WTC11 (cell line): ENCODE results near the gene MSANTD1. TPM values are rescaled to one million over a fixed set of nuclear protein-coding genes. Genes with fewer than 3 reads are reported as not detected.

ENCODE experiments used
- ATAC-seq: fragments of 200-7000 bp; cut with Tn5 transposase; 2 replicates; pipeline ENCODE4 v1.10.0; 2021; ENCODE audit warnings: mild to moderate bottlenecking, moderate library complexity
- CTCF ChIA-PET: fragments of 300-600 bp; sonication (Branson Sonifier 250); formaldehyde crosslinking; loops from one replicate; lab custom pipeline; 2021; ENCODE audit warnings: antibody characterized with exemption; lab: Charles Lee
- POLR2A ChIA-PET: fragments of 350-600 bp; sonication (Branson Sonifier 250); formaldehyde crosslinking; loops from one replicate; lab custom pipeline; 2021; ENCODE audit warnings: antibody characterized with exemption; lab: Charles Lee
- DNase-seq: peaks from one replicate; pipeline ENCODE4 v3.0.0; 2021; ENCODE audit warnings: low spot score
- H3K27ac Mint-ChIP-seq: 2 replicates; pipeline ENCODE4 v1.8.0; 2021; ENCODE audit warnings: mixed read lengths
- H3K27me3 Mint-ChIP-seq: 2 replicates; pipeline ENCODE4 v1.8.0; 2021; ENCODE audit warnings: low read depth, mild to moderate bottlenecking, moderate library complexity, mixed read lengths
- H3K36me3 Mint-ChIP-seq: 2 replicates; pipeline ENCODE4 v1.8.0; 2021; ENCODE audit warnings: mixed read lengths
- H3K4me1 Mint-ChIP-seq: 2 replicates; pipeline ENCODE4 v1.8.0; 2022; ENCODE audit warnings: mixed read lengths
- H3K4me3 Mint-ChIP-seq: 2 replicates; pipeline ENCODE4 v1.8.0; 2021; ENCODE audit warnings: mild to moderate bottlenecking, moderate library complexity, mixed read lengths
- H3K9me3 Mint-ChIP-seq: 2 replicates; pipeline ENCODE4 v1.8.0; 2021; ENCODE audit warnings: mixed read lengths
- AFF4 ChIP-seq: sonication (generic); formaldehyde crosslinking; IDR thresholded peaks from 2 replicates; pipeline ENCODE4 v1.8.1; 2023; ENCODE audit warnings: mild to moderate bottlenecking, missing genetic modification reagents, borderline replicate concordance
- AR ChIP-seq: fragments of 250-450 bp; sonication (Bioruptor Pico); IDR thresholded peaks from 2 replicates; pipeline ENCODE4 v1.9.0; 2021; ENCODE audit warnings: mild to moderate bottlenecking
- CTCF ChIP-seq: fragments of 200-600 bp; IDR thresholded peaks from 2 replicates; pipeline ENCODE4 v1.8.0; 2022; ENCODE audit warnings: antibody characterized with exemption
- GABPB1 ChIP-seq: sonication (generic); formaldehyde crosslinking; IDR thresholded peaks from 2 replicates; pipeline ENCODE4 v1.8.1; 2023; ENCODE audit warnings: mild to moderate bottlenecking, missing genetic modification reagents
- IRF2 ChIP-seq: sonication (generic); formaldehyde crosslinking; IDR thresholded peaks from 2 replicates; pipeline ENCODE4 v1.8.0; 2022; ENCODE audit warnings: low read depth, missing genetic modification reagents, borderline replicate concordance
- NFATC4 ChIP-seq: fragments of 250-450 bp; sonication (Bioruptor Pico); IDR thresholded peaks from 2 replicates; pipeline ENCODE4 v1.9.0; 2021; ENCODE audit warnings: mild to moderate bottlenecking
- SMAD4 ChIP-seq: sonication (generic); formaldehyde crosslinking; IDR thresholded peaks from 2 replicates; pipeline ENCODE4 v1.8.0; 2022; ENCODE audit warnings: mild to moderate bottlenecking, missing genetic modification reagents
- total RNA-seq: library from RNA; stranded (reverse); gene quantifications from 3 replicates; pipeline ENCODE4 v1.2.3, GENCODE V29; 2021
- TF ChIP-seq, protein P1 (sequence below): sonication (generic); formaldehyde crosslinking; IDR thresholded peaks from 2 replicates; pipeline ENCODE4 v1.8.0; 2022; ENCODE audit warnings: mild to moderate bottlenecking, missing genetic modification reagents
- TF ChIP-seq, protein P2 (sequence below): fragments of 250-450 bp; sonication (Bioruptor Pico); IDR thresholded peaks from 2 replicates; pipeline ENCODE4 v1.9.0; 2021; ENCODE audit warnings: mild to moderate bottlenecking, borderline replicate concordance
- TF ChIP-seq, protein P3 (sequence below): sonication (generic); formaldehyde crosslinking; conservative IDR thresholded peaks from 2 replicates; pipeline ENCODE4 v1.8.1; 2023; ENCODE audit warnings: mild to moderate bottlenecking, low read depth, missing genetic modification reagents, moderate library complexity
- TF ChIP-seq, protein P4 (sequence below): fragments of 250-450 bp; sonication (Bioruptor Pico); conservative IDR thresholded peaks from 2 replicates; pipeline ENCODE4 v1.9.0; 2021; ENCODE audit warnings: mild to moderate bottlenecking

MSANTD1 gene
- total RNA-seq, 1 experiment from 2014 or later = 0.98 TPM

GRCh38 chr4:3228881-3229280 lies 20.1 kb upstream of the MSANTD1 start:
- no peak overlapping the region; the same call in 1 of the 2 replicates for H3K27ac Mint-ChIP-seq
- no peaks in the 10 kb centered on the region for H3K27me3 Mint-ChIP-seq
- TF ChIP-seq, protein P1, sequence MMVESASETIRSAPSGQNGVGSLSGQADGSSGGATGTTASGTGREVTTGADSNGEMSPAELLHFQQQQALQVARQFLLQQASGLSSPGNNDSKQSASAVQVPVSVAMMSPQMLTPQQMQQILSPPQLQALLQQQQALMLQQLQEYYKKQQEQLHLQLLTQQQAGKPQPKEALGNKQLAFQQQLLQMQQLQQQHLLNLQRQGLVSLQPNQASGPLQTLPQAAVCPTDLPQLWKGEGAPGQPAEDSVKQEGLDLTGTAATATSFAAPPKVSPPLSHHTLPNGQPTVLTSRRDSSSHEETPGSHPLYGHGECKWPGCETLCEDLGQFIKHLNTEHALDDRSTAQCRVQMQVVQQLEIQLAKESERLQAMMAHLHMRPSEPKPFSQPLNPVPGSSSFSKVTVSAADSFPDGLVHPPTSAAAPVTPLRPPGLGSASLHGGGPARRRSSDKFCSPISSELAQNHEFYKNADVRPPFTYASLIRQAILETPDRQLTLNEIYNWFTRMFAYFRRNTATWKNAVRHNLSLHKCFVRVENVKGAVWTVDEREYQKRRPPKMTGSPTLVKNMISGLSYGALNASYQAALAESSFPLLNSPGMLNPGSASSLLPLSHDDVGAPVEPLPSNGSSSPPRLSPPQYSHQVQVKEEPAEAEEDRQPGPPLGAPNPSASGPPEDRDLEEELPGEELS = no peak
- TF ChIP-seq, protein P2, sequence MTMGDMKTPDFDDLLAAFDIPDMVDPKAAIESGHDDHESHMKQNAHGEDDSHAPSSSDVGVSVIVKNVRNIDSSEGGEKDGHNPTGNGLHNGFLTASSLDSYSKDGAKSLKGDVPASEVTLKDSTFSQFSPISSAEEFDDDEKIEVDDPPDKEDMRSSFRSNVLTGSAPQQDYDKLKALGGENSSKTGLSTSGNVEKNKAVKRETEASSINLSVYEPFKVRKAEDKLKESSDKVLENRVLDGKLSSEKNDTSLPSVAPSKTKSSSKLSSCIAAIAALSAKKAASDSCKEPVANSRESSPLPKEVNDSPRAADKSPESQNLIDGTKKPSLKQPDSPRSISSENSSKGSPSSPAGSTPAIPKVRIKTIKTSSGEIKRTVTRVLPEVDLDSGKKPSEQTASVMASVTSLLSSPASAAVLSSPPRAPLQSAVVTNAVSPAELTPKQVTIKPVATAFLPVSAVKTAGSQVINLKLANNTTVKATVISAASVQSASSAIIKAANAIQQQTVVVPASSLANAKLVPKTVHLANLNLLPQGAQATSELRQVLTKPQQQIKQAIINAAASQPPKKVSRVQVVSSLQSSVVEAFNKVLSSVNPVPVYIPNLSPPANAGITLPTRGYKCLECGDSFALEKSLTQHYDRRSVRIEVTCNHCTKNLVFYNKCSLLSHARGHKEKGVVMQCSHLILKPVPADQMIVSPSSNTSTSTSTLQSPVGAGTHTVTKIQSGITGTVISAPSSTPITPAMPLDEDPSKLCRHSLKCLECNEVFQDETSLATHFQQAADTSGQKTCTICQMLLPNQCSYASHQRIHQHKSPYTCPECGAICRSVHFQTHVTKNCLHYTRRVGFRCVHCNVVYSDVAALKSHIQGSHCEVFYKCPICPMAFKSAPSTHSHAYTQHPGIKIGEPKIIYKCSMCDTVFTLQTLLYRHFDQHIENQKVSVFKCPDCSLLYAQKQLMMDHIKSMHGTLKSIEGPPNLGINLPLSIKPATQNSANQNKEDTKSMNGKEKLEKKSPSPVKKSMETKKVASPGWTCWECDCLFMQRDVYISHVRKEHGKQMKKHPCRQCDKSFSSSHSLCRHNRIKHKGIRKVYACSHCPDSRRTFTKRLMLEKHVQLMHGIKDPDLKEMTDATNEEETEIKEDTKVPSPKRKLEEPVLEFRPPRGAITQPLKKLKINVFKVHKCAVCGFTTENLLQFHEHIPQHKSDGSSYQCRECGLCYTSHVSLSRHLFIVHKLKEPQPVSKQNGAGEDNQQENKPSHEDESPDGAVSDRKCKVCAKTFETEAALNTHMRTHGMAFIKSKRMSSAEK (CRISPR knock-in tag) = no peak
- TF ChIP-seq SMAD4 (CRISPR knock-in tag) = no peak
- no peak for TF ChIP-seq CTCF
- TF ChIP-seq GABPB1 (CRISPR knock-in tag) = no peak
- TF ChIP-seq, protein P3, sequence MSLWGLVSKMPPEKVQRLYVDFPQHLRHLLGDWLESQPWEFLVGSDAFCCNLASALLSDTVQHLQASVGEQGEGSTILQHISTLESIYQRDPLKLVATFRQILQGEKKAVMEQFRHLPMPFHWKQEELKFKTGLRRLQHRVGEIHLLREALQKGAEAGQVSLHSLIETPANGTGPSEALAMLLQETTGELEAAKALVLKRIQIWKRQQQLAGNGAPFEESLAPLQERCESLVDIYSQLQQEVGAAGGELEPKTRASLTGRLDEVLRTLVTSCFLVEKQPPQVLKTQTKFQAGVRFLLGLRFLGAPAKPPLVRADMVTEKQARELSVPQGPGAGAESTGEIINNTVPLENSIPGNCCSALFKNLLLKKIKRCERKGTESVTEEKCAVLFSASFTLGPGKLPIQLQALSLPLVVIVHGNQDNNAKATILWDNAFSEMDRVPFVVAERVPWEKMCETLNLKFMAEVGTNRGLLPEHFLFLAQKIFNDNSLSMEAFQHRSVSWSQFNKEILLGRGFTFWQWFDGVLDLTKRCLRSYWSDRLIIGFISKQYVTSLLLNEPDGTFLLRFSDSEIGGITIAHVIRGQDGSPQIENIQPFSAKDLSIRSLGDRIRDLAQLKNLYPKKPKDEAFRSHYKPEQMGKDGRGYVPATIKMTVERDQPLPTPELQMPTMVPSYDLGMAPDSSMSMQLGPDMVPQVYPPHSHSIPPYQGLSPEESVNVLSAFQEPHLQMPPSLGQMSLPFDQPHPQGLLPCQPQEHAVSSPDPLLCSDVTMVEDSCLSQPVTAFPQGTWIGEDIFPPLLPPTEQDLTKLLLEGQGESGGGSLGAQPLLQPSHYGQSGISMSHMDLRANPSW = no peak
- no peak for TF ChIP-seq AFF4 (CRISPR knock-in tag)
- no peak for TF ChIP-seq AR (CRISPR knock-in tag)
- TF ChIP-seq, protein P4, sequence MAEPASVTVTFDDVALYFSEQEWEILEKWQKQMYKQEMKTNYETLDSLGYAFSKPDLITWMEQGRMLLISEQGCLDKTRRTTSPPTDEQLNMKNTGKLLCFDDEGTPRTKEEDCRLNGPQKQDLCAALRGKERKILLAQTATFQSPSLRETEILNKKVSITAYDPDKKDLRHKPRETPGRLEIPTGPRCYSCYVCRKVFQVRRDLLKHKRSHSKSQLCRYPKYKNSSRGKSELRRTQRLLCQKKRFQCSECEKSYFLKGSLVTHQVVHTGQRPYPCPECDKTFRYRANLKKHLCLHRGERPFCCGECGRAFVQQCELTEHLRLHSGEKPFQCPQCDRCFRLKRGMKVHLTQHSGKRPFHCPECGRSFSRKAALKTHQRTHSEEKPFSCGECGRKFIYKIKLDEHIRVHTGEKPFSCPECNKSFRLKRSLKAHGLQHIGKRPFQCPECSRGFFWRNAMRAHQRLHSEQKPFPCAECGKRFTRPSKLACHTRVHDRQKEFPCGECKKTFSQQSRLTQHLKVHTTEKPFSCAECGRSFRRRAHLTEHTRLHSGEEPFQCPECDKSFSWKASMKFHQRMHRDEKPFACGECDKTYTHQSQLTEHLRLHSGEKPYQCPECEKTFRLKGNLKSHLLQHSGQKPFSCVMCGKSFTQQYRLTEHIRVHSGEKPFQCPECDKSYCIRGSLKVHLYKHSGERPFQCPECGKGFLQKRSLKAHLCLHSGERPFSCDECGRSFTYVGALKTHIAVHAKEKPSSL (CRISPR knock-in tag) = no peak
- TF ChIP-seq IRF2 (CRISPR knock-in tag) = no peak
- no peak for TF ChIP-seq NFATC4 (CRISPR knock-in tag)
- ATAC-seq = no peak
- POLR2A ChIA-PET = no interaction called here
- peaks cover 8% of the 10 kb centered on the region for H3K9me3 Mint-ChIP-seq
- no peaks in the 10 kb centered on the region for H3K4me1 Mint-ChIP-seq
- H3K36me3 Mint-ChIP-seq = peaks cover 54% of the 10 kb centered on the region
- CTCF ChIA-PET = no interaction called here
- DNase-seq = no peak
- no peak overlapping the region for H3K4me3 Mint-ChIP-seq
